Panc1 (cell line): ENCODE measurements around the gene DOK5.

Experiments
- POLR2AphosphoS5 ChIP-seq: IDR thresholded peaks from 2 replicates; pipeline ENCODE4 v1.6.1; 2012; ENCODE audit warnings: mild to moderate bottlenecking, low read depth, low read length, moderate library complexity
- REST ChIP-seq, 2 experiments: IDR thresholded peaks; 2 replicates each; pipeline ENCODE4 v1.6.1; 2011 to 2012; ENCODE audit warnings: low read depth in 2 of 2, control low read depth in 1 of 2, low read length in 1 of 2, mild to moderate bottlenecking in 1 of 2, moderate library complexity in 1 of 2; ENCODE audit not compliant: insufficient read depth in 1 of 2
- TCF7L2 ChIP-seq: IDR thresholded peaks from 2 replicates; pipeline ENCODE4 v1.6.1; 2011; ENCODE audit warnings: mild to moderate bottlenecking, low read depth, low read length, inconsistent platforms
- TF ChIP-seq, protein P1 (sequence below): fragments of 450-650 bp; IDR thresholded peaks from 2 replicates; pipeline ENCODE4 v1.5.1; 2017; ENCODE audit warnings: mild to moderate bottlenecking

DNA sequence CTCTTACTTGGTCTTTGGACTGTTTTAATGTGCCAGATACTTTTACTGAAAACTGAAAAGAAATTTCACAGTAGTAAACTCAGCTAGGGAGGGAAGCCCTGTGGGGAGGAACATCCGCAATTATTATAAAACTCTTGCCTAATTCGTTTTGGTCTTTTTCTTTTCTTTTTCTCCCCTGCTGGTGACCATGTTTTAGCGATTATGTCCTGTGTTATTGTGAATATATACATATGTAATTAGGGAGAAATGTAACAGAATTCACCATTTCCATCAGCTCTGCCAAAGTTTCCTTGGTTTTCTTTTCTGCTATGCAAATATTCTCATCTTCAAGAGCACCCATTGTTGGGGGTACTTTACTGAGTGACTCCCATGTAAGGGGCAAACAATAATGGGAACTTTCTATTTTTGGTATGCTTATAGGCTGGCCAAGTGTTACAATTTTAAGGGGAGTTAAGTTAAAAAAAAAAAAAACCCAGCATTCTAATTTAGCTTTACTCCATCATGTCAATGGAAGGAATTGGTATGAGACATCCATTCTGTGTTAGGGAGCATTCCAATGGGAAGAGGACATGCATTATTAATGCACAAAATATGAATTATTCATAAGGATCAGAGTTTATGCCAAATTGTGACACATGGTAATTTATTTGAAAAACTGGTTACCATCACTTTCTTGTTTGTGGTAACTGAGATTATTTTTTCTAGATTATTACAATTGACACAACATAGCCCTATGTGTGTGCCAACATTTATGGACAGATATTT is 2.0 kb downstream of the DOK5 start:
- TF ChIP-seq, protein P1, sequence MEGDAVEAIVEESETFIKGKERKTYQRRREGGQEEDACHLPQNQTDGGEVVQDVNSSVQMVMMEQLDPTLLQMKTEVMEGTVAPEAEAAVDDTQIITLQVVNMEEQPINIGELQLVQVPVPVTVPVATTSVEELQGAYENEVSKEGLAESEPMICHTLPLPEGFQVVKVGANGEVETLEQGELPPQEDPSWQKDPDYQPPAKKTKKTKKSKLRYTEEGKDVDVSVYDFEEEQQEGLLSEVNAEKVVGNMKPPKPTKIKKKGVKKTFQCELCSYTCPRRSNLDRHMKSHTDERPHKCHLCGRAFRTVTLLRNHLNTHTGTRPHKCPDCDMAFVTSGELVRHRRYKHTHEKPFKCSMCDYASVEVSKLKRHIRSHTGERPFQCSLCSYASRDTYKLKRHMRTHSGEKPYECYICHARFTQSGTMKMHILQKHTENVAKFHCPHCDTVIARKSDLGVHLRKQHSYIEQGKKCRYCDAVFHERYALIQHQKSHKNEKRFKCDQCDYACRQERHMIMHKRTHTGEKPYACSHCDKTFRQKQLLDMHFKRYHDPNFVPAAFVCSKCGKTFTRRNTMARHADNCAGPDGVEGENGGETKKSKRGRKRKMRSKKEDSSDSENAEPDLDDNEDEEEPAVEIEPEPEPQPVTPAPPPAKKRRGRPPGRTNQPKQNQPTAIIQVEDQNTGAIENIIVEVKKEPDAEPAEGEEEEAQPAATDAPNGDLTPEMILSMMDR: no peak
- TF ChIP-seq REST (IDR thresholded peaks at IDR 0.05; ENCODE audit: insufficient read depth in 1 of 2, low read depth in 2 of 2, low read length in 1 of 2) (no peak), POLR2AphosphoS5 (no peak), TCF7L2 (no peak)
